HCT116 (cell line): ENCODE measurements around the gene HIPK2. TPM values are rescaled to one million over a fixed set of nuclear protein-coding genes. Genes with fewer than 3 reads are reported as not detected.

Source experiments
- ATAC-seq: fragments of 200-7000 bp; cut with Tn5 transposase; 2 replicates; pipeline ENCODE4 v1.9.1; 2020; ENCODE audit warnings: mild to moderate bottlenecking, moderate library complexity
- BruUV-seq: library from RNA; stranded (reverse); fragments of 400-500 nt; replicated peaks from 2 replicates; lab custom pipeline; 2021; lab: Mats Ljungman, UMichigan
- CTCF ChIA-PET: fragments of 300-600 bp; sonication (Branson Sonifier 250); formaldehyde crosslinking; loops from one replicate; lab custom pipeline; 2021; ENCODE audit warnings: antibody characterized with exemption; lab: Charles Lee
- POLR2A ChIA-PET: fragments of 300-600, 350-600 bp; sonication (Branson Sonifier 250); formaldehyde crosslinking; loops from one replicate; lab custom pipeline; 2021; ENCODE audit warnings: antibody characterized with exemption; lab: Charles Lee
- RAD21 ChIA-PET, 2 experiments: fragments of 300-600 bp; sonication (Branson Sonifier 250); formaldehyde crosslinking; loops; one replicate each; lab custom pipeline; 2023; ENCODE audit warnings: low total read pairs in 2 of 2; ENCODE audit not compliant: uncharacterized antibody in 2 of 2, unreplicated experiment in 2 of 2, low non-redundant PET in 1 of 2; lab: Charles Lee
- DNase-seq: peaks from one replicate; pipeline ENCODE4 v3.0.0-alpha.2; 2010; ENCODE audit warnings: low read depth, low spot score
- H2AFZ ChIP-seq: fragments of 200-600 bp; shearing (Covaris generic), sonication (generic); 2 replicates; pipeline ENCODE4 v1.6.1; 2017; ENCODE audit warnings: low read depth, mixed run types, mixed read lengths, antibody characterized with exemption, low read length; ENCODE audit not compliant: poor library complexity, severe bottlenecking
- H3K27ac ChIP-seq: 2 replicates; pipeline ENCODE4 v1.5.1; 2012; ENCODE audit warnings: low read depth, low read length
- H3K27me3 ChIP-seq: fragments of 200-600 bp; sonication (generic); 2 replicates; pipeline ENCODE4 v1.6.1; 2016; ENCODE audit warnings: mixed run types, low read length, mixed read lengths; ENCODE audit not compliant: insufficient read depth
- H3K36me3 ChIP-seq, 2 experiments: fragments of 200-500 bp in 1 of 2; fragments of 200-600 bp in 1 of 2; sonication (Bioruptor generic) in 1 of 2; sonication (generic) in 1 of 2; 2 replicates each; pipeline versions ENCODE4 v1.5.1 to v1.6.1; 2014 to 2016; ENCODE audit warnings: low read length in 2 of 2, inconsistent platforms in 1 of 2, mixed read lengths in 1 of 2, mixed run types in 1 of 2; ENCODE audit not compliant: insufficient read depth in 2 of 2, control insufficient read depth in 1 of 2
- H3K4me1 ChIP-seq, 2 experiments: fragments of 200-600 bp in 1 of 2; sonication (generic) in 1 of 2; 2 replicates each; pipeline versions ENCODE4 v1.5.1 to v1.6.1; 2012 to 2017; ENCODE audit warnings: low read length in 2 of 2, inconsistent platforms in 1 of 2, mild to moderate bottlenecking in 1 of 2, mixed read lengths in 1 of 2, mixed run types in 1 of 2, moderate library complexity in 1 of 2; ENCODE audit not compliant: insufficient read depth in 2 of 2, control insufficient read depth in 1 of 2
- H3K4me2 ChIP-seq: fragments of 200-600 bp; sonication (generic); 2 replicates; pipeline ENCODE4 v1.6.1; 2017; ENCODE audit warnings: mixed run types, low read length, mixed read lengths
- H3K4me3 ChIP-seq, 2 experiments: fragments of 200-600 bp in 1 of 2; sonication (generic) in 1 of 2; replicated peaks in 1 of 2; 2 replicates each; pipeline ENCODE4 v1.5.1; 2011 to 2016; ENCODE audit warnings: low read length in 2 of 2, control low read depth in 1 of 2, low read depth in 1 of 2, mild to moderate bottlenecking in 1 of 2, mixed read lengths in 1 of 2, mixed run types in 1 of 2
- H3K79me2 ChIP-seq: fragments of 200-600 bp; sonication (generic); 2 replicates; pipeline ENCODE4 v1.6.1; 2017; ENCODE audit warnings: mild to moderate bottlenecking, mixed run types, low read length, moderate library complexity, mixed read lengths; ENCODE audit not compliant: insufficient read depth
- H3K9ac ChIP-seq: fragments of 200-600 bp; sonication (generic); 2 replicates; pipeline ENCODE4 v1.6.1; 2016; ENCODE audit warnings: low read length, mixed read lengths
- H3K9me2 ChIP-seq: fragments of 200-600 bp; sonication (generic), shearing (Covaris generic); 2 replicates; pipeline ENCODE4 v1.6.1; 2017; ENCODE audit warnings: mixed run types, mild to moderate bottlenecking, moderate library complexity; ENCODE audit not compliant: insufficient read depth
- H3K9me3 ChIP-seq, 2 experiments: fragments of 200-500 bp in 1 of 2; fragments of 200-600 bp in 1 of 2; sonication (Bioruptor generic) in 1 of 2; sonication (generic) in 1 of 2; 2 replicates each; pipeline ENCODE4 v1.6.1; 2014 to 2017; ENCODE audit warnings: low read length in 2 of 2, mixed read lengths in 2 of 2, inconsistent platforms in 1 of 2, low read depth in 1 of 2, mild to moderate bottlenecking in 1 of 2, mixed run types in 1 of 2, moderate library complexity in 1 of 2; ENCODE audit not compliant: control insufficient read depth in 1 of 2, insufficient read depth in 1 of 2
- H4K20me1 ChIP-seq: fragments of 200-600 bp; sonication (generic), shearing (Covaris generic); 2 replicates; pipeline ENCODE4 v1.6.1; 2017; ENCODE audit warnings: mixed run types, mild to moderate bottlenecking, moderate library complexity; ENCODE audit not compliant: insufficient read depth
- EGR1 ChIP-seq: IDR thresholded peaks from 2 replicates; pipeline ENCODE4 v1.6.1; 2012; ENCODE audit warnings: low read depth
- EZH2 ChIP-seq: fragments of 200-600 bp; sonication (generic); IDR thresholded peaks from 2 replicates; pipeline ENCODE4 v1.6.1; 2017; ENCODE audit warnings: antibody characterized with exemption, mixed run types
- JUND ChIP-seq: IDR thresholded peaks from 2 replicates; pipeline ENCODE4 v1.6.1; 2012
- TCF7L2 ChIP-seq: IDR thresholded peaks from 2 replicates; pipeline ENCODE4 v1.7.0; 2011; ENCODE audit warnings: borderline replicate concordance, inconsistent platforms; ENCODE audit not compliant: insufficient read depth, insufficient read length; ENCODE audit errors: extremely low read depth
- YY1 ChIP-seq: IDR thresholded peaks from 2 replicates; pipeline ENCODE4 v1.6.1; 2011; ENCODE audit warnings: low read length, low read depth, moderate library complexity, mild to moderate bottlenecking; ENCODE audit not compliant: insufficient replicate concordance; ENCODE audit errors: extremely low read depth
- ZFX ChIP-seq: fragments of 450-650 bp; IDR thresholded peaks from 2 replicates; pipeline ENCODE4 v1.6.1; 2017
- intact Hi-C: fragments of 100-400 bp; cut with micrococcal nuclease; formaldehyde crosslinking; loops from 2 replicates; pipeline ENCODE4 v1.10.0; 2022
- total RNA-seq: library from RNA; stranded (reverse); gene quantifications from one replicate; pipeline ENCODE4 v1.2.1, GENCODE V29; 2021; ENCODE audit not compliant: unreplicated experiment
- TF ChIP-seq, protein P1 (sequence below): IDR thresholded peaks from 2 replicates; pipeline ENCODE4 v1.6.1; 2012
- TF ChIP-seq, protein P2 (sequence below): IDR thresholded peaks from 2 replicates; pipeline ENCODE4 v1.6.1; 2012
- TF ChIP-seq, protein P3 (sequence below): IDR thresholded peaks from 2 replicates; pipeline ENCODE4 v1.6.1; 2012; ENCODE audit warnings: low read depth

Gene HIPK2
- total RNA-seq, 1 experiment from 2014 or later, result 49.5 TPM

DNA sequence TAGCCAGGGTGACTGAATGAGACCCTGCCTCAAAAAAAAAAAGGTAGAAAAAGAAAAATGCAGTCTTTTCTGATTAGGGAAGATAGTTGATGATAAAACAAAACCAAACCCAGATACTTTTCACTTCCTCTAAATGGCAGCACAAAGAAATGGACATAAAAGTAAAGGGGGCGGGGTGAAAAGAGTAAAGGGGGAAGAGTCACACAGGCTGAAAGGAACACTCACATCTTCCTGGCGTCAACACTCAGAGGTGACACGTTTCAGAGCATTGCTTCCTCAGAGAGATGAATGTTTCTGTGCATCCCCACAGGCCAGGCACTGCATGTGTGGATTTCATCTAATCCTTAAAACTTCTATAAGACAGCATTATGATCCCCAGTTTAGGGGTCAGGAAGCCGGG lies 81.2 kb downstream of the HIPK2 start (continued):
- TF ChIP-seq, protein P1, sequence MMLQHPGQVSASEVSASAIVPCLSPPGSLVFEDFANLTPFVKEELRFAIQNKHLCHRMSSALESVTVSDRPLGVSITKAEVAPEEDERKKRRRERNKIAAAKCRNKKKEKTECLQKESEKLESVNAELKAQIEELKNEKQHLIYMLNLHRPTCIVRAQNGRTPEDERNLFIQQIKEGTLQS, result no peak

DNA sequence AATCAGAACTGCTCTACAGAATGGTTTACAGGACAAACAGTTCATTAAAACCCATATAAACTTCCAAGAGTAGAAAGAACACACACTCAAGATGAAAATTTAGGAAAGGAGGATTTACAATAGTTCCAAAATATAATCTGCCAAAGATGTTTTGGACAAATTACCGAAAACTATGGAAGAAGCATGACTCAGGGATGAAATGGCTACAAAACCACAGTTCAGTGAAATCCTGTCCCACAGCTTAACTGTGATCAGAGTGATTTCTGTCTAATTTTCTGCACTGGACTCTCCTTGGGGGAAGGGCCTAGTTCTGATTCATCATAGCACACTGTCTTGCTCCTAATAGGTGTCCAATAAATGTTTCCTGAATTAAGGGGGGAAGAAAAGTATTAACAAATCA lies 82.2 kb downstream of the HIPK2 start:
- no peaks in the 10 kb centered on the region for H3K9me3 ChIP-seq
- ChIA-PET POLR2A (no interaction called here), RAD21 (no interaction called here), CTCF (no interaction called here)
- H4K20me1 ChIP-seq, result no peaks in the 10 kb centered on the region
- no peak for TF ChIP-seq EGR1
- no peak for TF ChIP-seq EZH2
- no peak for TF ChIP-seq TCF7L2
- TF ChIP-seq JUND, result no peak
- no peak for TF ChIP-seq YY1
- TF ChIP-seq, protein P2, sequence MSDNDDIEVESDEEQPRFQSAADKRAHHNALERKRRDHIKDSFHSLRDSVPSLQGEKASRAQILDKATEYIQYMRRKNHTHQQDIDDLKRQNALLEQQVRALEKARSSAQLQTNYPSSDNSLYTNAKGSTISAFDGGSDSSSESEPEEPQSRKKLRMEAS, result no peak
- H3K27ac ChIP-seq, result no peak overlapping the region
- no peak overlapping the region for H2AFZ ChIP-seq
- H3K36me3 ChIP-seq, result 0 out of 4 replicates have a peak, but pooled peaks cover 0 to 3% of the 10 kb centered on the region in 2 experiments
- BruUV-seq, result no TSS peak
- intact Hi-C loops, result no loop called here
- no peak overlapping the region for H3K9ac ChIP-seq
- no peaks in the 10 kb centered on the region for H3K9me2 ChIP-seq
- DNase-seq, result no peak
- 0 out of 4 replicates have a peak, but pooled peaks cover 0 to 4% of the 10 kb centered on the region in 2 experiments for H3K4me1 ChIP-seq
- no peaks in the 10 kb centered on the region for H3K27me3 ChIP-seq
- H3K4me2 ChIP-seq, result no peak overlapping the region
- peaks cover 11% of the 10 kb centered on the region; the same call in 1 of the 2 replicates for H3K79me2 ChIP-seq
- H3K4me3 ChIP-seq, result no peak overlapping the region
- no peak for ATAC-seq

DNA sequence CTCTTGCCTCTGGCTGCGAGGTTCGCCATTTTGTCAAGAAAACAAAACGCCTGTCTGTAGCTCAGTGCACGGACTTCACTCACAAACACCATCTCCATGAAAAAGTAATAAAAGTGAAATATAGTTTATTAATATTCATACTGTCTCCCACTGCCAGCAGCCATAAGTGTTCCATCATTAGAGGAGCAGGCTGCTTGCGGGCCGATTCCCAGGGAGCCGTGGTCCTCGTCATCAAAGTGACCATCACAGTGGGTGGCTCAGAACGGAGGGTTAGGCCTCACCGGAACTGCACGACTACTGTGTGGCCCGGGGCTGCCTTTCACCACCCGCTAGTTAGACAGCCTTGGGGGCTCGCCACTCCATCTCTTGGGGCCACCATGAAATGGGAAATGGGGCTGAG lies 82.7 kb downstream of the HIPK2 start:
- Histone ChIP-seq H3K4me3 (no peak overlapping the region), H3K27ac (no peak overlapping the region), H3K9ac (no peak overlapping the region), H3K9me2 (no peaks in the 10 kb centered on the region), H3K79me2 (peaks cover 11% of the 10 kb centered on the region; the same call in 1 of the 2 replicates), H3K36me3 (0 out of 4 replicates have a peak, but pooled peaks cover 0 to 3% of the 10 kb centered on the region in 2 experiments), H4K20me1 (no peaks in the 10 kb centered on the region), H3K27me3 (no peaks in the 10 kb centered on the region), H3K4me1 (0 out of 4 replicates have a peak, but pooled peaks cover 0 to 2% of the 10 kb centered on the region in 2 experiments), H3K9me3 (no peaks in the 10 kb centered on the region), H2AFZ (no peak overlapping the region), H3K4me2 (no peak overlapping the region)
- no TSS peak for BruUV-seq
- intact Hi-C loops, result no loop called here
- CTCF ChIA-PET, result no interaction called here
- TF ChIP-seq, protein P3, sequence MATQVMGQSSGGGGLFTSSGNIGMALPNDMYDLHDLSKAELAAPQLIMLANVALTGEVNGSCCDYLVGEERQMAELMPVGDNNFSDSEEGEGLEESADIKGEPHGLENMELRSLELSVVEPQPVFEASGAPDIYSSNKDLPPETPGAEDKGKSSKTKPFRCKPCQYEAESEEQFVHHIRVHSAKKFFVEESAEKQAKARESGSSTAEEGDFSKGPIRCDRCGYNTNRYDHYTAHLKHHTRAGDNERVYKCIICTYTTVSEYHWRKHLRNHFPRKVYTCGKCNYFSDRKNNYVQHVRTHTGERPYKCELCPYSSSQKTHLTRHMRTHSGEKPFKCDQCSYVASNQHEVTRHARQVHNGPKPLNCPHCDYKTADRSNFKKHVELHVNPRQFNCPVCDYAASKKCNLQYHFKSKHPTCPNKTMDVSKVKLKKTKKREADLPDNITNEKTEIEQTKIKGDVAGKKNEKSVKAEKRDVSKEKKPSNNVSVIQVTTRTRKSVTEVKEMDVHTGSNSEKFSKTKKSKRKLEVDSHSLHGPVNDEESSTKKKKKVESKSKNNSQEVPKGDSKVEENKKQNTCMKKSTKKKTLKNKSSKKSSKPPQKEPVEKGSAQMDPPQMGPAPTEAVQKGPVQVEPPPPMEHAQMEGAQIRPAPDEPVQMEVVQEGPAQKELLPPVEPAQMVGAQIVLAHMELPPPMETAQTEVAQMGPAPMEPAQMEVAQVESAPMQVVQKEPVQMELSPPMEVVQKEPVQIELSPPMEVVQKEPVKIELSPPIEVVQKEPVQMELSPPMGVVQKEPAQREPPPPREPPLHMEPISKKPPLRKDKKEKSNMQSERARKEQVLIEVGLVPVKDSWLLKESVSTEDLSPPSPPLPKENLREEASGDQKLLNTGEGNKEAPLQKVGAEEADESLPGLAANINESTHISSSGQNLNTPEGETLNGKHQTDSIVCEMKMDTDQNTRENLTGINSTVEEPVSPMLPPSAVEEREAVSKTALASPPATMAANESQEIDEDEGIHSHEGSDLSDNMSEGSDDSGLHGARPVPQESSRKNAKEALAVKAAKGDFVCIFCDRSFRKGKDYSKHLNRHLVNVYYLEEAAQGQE, result no peak
- TF ChIP-seq, protein P2, result no peak
- TF ChIP-seq ZFX (no peak), JUND (no peak), TCF7L2 (no peak)
- RAD21 ChIA-PET, result no interaction called here
- no peak for DNase-seq
- ATAC-seq, result no peak
- POLR2A ChIA-PET, result no interaction called here
